GM12892 (cell line): ENCODE data around the gene TBC1D22A.

Experiments used
- POLR2AphosphoS5 ChIP-seq: IDR thresholded peaks from 2 replicates; pipeline ENCODE4 v1.6.1; 2011; ENCODE audit warnings: low read depth, low read length, control low read depth
- TAF1 ChIP-seq: IDR thresholded peaks from 2 replicates; pipeline ENCODE4 v1.6.1; 2011; ENCODE audit warnings: low read depth, mild to moderate bottlenecking, control low read depth, low read length, borderline replicate concordance

- TF ChIP-seq POLR2AphosphoS5 (no peak), TAF1 (no peak)
Measured at GRCh38 chr22:46929046-46929709, 166.7 kb downstream of the TBC1D22A start.
